ENCODE results near the gene VGF. TPM values are rescaled to one million over a fixed set of nuclear protein-coding genes. Genes with fewer than 3 reads are reported as not detected.
A peak's percentile ranks its signal among the peaks of the same experiment; 100 is the strongest.

VGF gene
- total RNA-seq, 1 experiment from 2014 or later, result 16.0 TPM

- Histone ChIP-seq H3K9me3 (ENCODE audit: low read depth, low read length, poor library complexity, severe bottlenecking) (no peaks in the 10 kb centered on the region), H3K36me3 (ENCODE audit: insufficient read depth, low read length, poor library complexity, severe bottlenecking) (no peaks in the 10 kb centered on the region), H3K4me1 (ENCODE audit: insufficient read depth, low read length, poor library complexity, severe bottlenecking) (peaks cover 55% of the 10 kb centered on the region), H3K4me3 (ENCODE audit: low read depth, low read length, poor library complexity, severe bottlenecking) (no peak overlapping the region), H3K27me3 (replicated peaks; ENCODE audit: insufficient read depth, low read depth, low read length, poor library complexity) (peaks cover 61% of the 10 kb centered on the region), H3K27ac (ENCODE audit: low read depth, low read length, poor library complexity, severe bottlenecking) (no peak overlapping the region)
- DNase-seq (ENCODE audit: low spot score), result no peak
- no TSS peak for BruUV-seq (replicated peaks)
- CTCF ChIA-PET, result interaction anchor here (0.6 to 1.2 kb wide), 2 partner anchors 27 to 76 kb away, joined by 7 read pairs; no protein-coding TSS in a partner anchor
- no peak for TF ChIP-seq EZH2 (IDR thresholded peaks at IDR 0.05; ENCODE audit: borderline replicate concordance, low read depth, low read length, poor library complexity, severe bottlenecking)
- no peak for TF ChIP-seq CTCF (conservative IDR thresholded peaks at IDR 0.05; ENCODE audit: low read depth, low read length)
- POLR2A ChIA-PET (ENCODE audit: low non-redundant PET), result no interaction called here
- intact Hi-C loops (cut with micrococcal nuclease; ENCODE audit: unreplicated experiment), result loop anchor here (10.0 kb wide), 1 partner anchor 76 kb away; no protein-coding TSS in a partner anchor
Observed at GRCh38 chr7:101170617-101171441, 5.5 kb upstream of the VGF start.

GRCh38 chr7:101169838-101170551 lies 4.6 kb upstream of the VGF start:
- POLR2A ChIA-PET (ENCODE audit: low non-redundant PET), result no interaction called here
- intact Hi-C loops (cut with micrococcal nuclease; ENCODE audit: unreplicated experiment), result loop anchor here (10.0 kb wide), 1 partner anchor 75 kb away; no protein-coding TSS in a partner anchor
- H3K9me3 ChIP-seq (ENCODE audit: low read depth, low read length, poor library complexity, severe bottlenecking), result no peaks in the 10 kb centered on the region
- H3K27ac ChIP-seq (ENCODE audit: low read depth, low read length, poor library complexity, severe bottlenecking), result no peak overlapping the region
- TF ChIP-seq CTCF (conservative IDR thresholded peaks at IDR 0.05; ENCODE audit: low read depth, low read length), result peak; percentile 99
- TF ChIP-seq EZH2 (IDR thresholded peaks at IDR 0.05; ENCODE audit: borderline replicate concordance, low read depth, low read length, poor library complexity, severe bottlenecking), result no peak
- no peaks in the 10 kb centered on the region for H3K36me3 ChIP-seq (ENCODE audit: insufficient read depth, low read length, poor library complexity, severe bottlenecking)
- CTCF ChIA-PET, result interaction anchor here (1.2 kb wide), 1 partner anchor 26 kb away, joined by 7 read pairs; no protein-coding TSS in a partner anchor
- H3K4me3 ChIP-seq (ENCODE audit: low read depth, low read length, poor library complexity, severe bottlenecking), result no peak overlapping the region
- DNase-seq (ENCODE audit: low spot score), result peak; percentile 79
- peaks cover 62% of the 10 kb centered on the region for H3K27me3 ChIP-seq (replicated peaks; ENCODE audit: insufficient read depth, low read depth, low read length, poor library complexity)
- BruUV-seq (replicated peaks), result no TSS peak
- H3K4me1 ChIP-seq (ENCODE audit: insufficient read depth, low read length, poor library complexity, severe bottlenecking), result peaks cover 58% of the 10 kb centered on the region

- TF ChIP-seq CTCF (conservative IDR thresholded peaks at IDR 0.05; ENCODE audit: low read depth, low read length) (no peak), EZH2 (IDR thresholded peaks at IDR 0.05; ENCODE audit: borderline replicate concordance, low read depth, low read length, poor library complexity, severe bottlenecking) (no peak)
- Histone ChIP-seq H3K36me3 (ENCODE audit: insufficient read depth, low read length, poor library complexity, severe bottlenecking) (no peaks in the 10 kb centered on the region), H3K4me3 (ENCODE audit: low read depth, low read length, poor library complexity, severe bottlenecking) (no peak overlapping the region), H3K9me3 (ENCODE audit: low read depth, low read length, poor library complexity, severe bottlenecking) (no peaks in the 10 kb centered on the region), H3K27ac (ENCODE audit: low read depth, low read length, poor library complexity, severe bottlenecking) (no peak overlapping the region), H3K27me3 (replicated peaks; ENCODE audit: insufficient read depth, low read depth, low read length, poor library complexity) (peaks cover 69% of the 10 kb centered on the region), H3K4me1 (ENCODE audit: insufficient read depth, low read length, poor library complexity, severe bottlenecking) (peaks cover 64% of the 10 kb centered on the region)
- no peak for DNase-seq (ENCODE audit: low spot score)
- ChIA-PET CTCF (interaction anchor here (0.6 kb wide), 1 partner anchor 25 kb away, joined by 3 read pairs; no protein-coding TSS in a partner anchor), POLR2A (ENCODE audit: low non-redundant PET) (no interaction called here)
- intact Hi-C loops (cut with micrococcal nuclease; ENCODE audit: unreplicated experiment), result no loop called here
- BruUV-seq (replicated peaks), result no TSS peak
Observed at GRCh38 chr7:101169110-101169837, 3.9 kb upstream of the VGF start.

Measured in A673 (cell line).